ENCODE measurements around the gene TUBGCP6. TPM values are rescaled to one million over a fixed set of nuclear protein-coding genes. Genes with fewer than 3 reads are reported as not detected.
A peak's percentile ranks its signal among the peaks of the same experiment; 100 is the strongest.

The TUBGCP6 gene
- total RNA-seq, 1 experiment from 2014 or later: 38.6 TPM

- no peak for TF ChIP-seq YY1 (IDR thresholded peaks at IDR 0.05; ENCODE audit: extremely low read depth, insufficient replicate concordance, low read depth, low read length)
- TF ChIP-seq ELF1 (IDR thresholded peaks at IDR 0.05; ENCODE audit: borderline replicate concordance, low read depth): no peak
- TF ChIP-seq CEBPB (IDR thresholded peaks at IDR 0.05; ENCODE audit: low read depth): no peak
Measured at GRCh38 chr22:50250249-50250554, 5.4 kb upstream of the TUBGCP6 start (continued).

GRCh38 chr22:50249341-50250248 lies 4.8 kb upstream of the TUBGCP6 start:
- Histone ChIP-seq H3K9ac (ENCODE audit: low read length) (peak overlapping the region; percentile 96), H3K36me3 (ENCODE audit: control insufficient read depth in 1 of 2, insufficient read depth in 2 of 2, low read length in 2 of 2) (peaks cover 0 to 17% of the 10 kb centered on the region in 2 experiments; a peak in 1 of 4 replicates), H3K9me2 (ENCODE audit: insufficient read depth) (no peaks in the 10 kb centered on the region), H3K27me3 (ENCODE audit: insufficient read depth, low read length) (no peaks in the 10 kb centered on the region), H3K79me2 (ENCODE audit: insufficient read depth, low read length) (peaks cover 47% of the 10 kb centered on the region), H4K20me1 (ENCODE audit: insufficient read depth) (no peaks in the 10 kb centered on the region), H2AFZ (ENCODE audit: low read depth, low read length, poor library complexity, severe bottlenecking) (no peak overlapping the region), H3K9me3 (ENCODE audit: control insufficient read depth in 1 of 2, insufficient read depth in 1 of 2, low read depth in 1 of 2, low read length in 2 of 2) (no peaks in the 10 kb centered on the region), H3K4me2 (ENCODE audit: low read length) (peak overlapping the region; percentile 98), H3K27ac (ENCODE audit: low read depth, low read length) (peak overlapping the region; percentile 99), H3K4me1 (ENCODE audit: control insufficient read depth in 1 of 2, insufficient read depth in 2 of 2, low read length in 2 of 2) (peaks cover 18 to 63% of the 10 kb centered on the region in 2 experiments; a peak in 3 of 4 replicates), H3K4me3 (replicated peaks in 1 of 2; ENCODE audit: low read depth in 1 of 2, low read length in 2 of 2) (peak overlapping the region; percentile 70 to 93)
- DNase-seq (ENCODE audit: low read depth, low spot score) (no peak), ATAC-seq (no peak)
- CTCF ChIA-PET: no interaction called here
- intact Hi-C loops (cut with micrococcal nuclease): loop anchor here (5.0 kb wide), 1 partner anchor 248 kb away; no protein-coding TSS in a partner anchor
- BruUV-seq (replicated peaks): no TSS peak
- RAD21 ChIA-PET (ENCODE audit: low non-redundant PET in 1 of 2, low total read pairs in 2 of 2, uncharacterized antibody in 2 of 2, unreplicated experiment in 2 of 2): interaction anchor here in 1 of 2 experiments (0.7 kb wide), 1 partner anchor 31 kb away, joined by 3 read pairs; no protein-coding TSS in a partner anchor
- TF ChIP-seq ATF3 (IDR thresholded peaks at IDR 0.05) (no peak), JUND (IDR thresholded peaks at IDR 0.05) (no peak), ELF1 (IDR thresholded peaks at IDR 0.05; ENCODE audit: borderline replicate concordance, low read depth) (no peak), POLR2A (IDR thresholded peaks at IDR 0.05; ENCODE audit: borderline replicate concordance, extremely low read depth, insufficient read depth, insufficient read length) (no peak), RAD21 (IDR thresholded peaks at IDR 0.05; ENCODE audit: low read depth) (no peak), CEBPB (IDR thresholded peaks at IDR 0.05; ENCODE audit: low read depth) (no peak), CBX3 (IDR thresholded peaks at IDR 0.05; ENCODE audit: low read depth) (no peak), CTCF (IDR thresholded peaks at IDR 0.05 in 2 of 3, conservative IDR thresholded peaks at IDR 0.05 in 1 of 3; ENCODE audit: borderline replicate concordance in 1 of 3, insufficient read depth in 1 of 3, low read depth in 2 of 3, low read length in 2 of 3) (no peak), EGR1 (IDR thresholded peaks at IDR 0.05; ENCODE audit: low read depth) (no peak), TCF7L2 (IDR thresholded peaks at IDR 0.05; ENCODE audit: borderline replicate concordance, extremely low read depth, insufficient read depth, insufficient read length) (no peak), MAX (IDR thresholded peaks at IDR 0.05) (no peak), SRF (IDR thresholded peaks at IDR 0.05; ENCODE audit: low read depth) (no peak), SP1 (IDR thresholded peaks at IDR 0.05; ENCODE audit: low read depth) (no peak), EZH2phosphoT487 (IDR thresholded peaks at IDR 0.05; ENCODE audit: borderline replicate concordance) (no peak)
- POLR2A ChIA-PET: no interaction called here

All from HCT116 (cell line).